Breast epithelium (tissue), 4 donors: ENCODE results near the gene NDUFS7. TPM values are rescaled to one million over a fixed set of nuclear protein-coding genes. Genes with fewer than 3 reads are reported as not detected.

Experiments used
- DNase-seq, 2 donors: peaks; one replicate each; pipeline ENCODE4 v3.0.0-alpha.2; 2019; ENCODE audit warnings: low spot score in 2 of 2
- H3K27ac ChIP-seq, 2 donors: fragments of 200-600 bp; sonication (generic) in 1 of 2; one replicate each; pipeline ENCODE4 v1.5.1; 2016 to 2019; ENCODE audit warnings: mild to moderate bottlenecking in 1 of 2
- H3K27me3 ChIP-seq, 2 donors: fragments of 200-600 bp; sonication (generic) in 1 of 2; one replicate each; pipeline versions ENCODE4 v1.5.1 to v1.6.0; 2017 to 2019; ENCODE audit warnings: control low read depth in 1 of 2, mild to moderate bottlenecking in 1 of 2
- H3K36me3 ChIP-seq: fragments of 200-600 bp; one replicate; pipeline ENCODE4 v1.5.1; 2019
- H3K4me1 ChIP-seq, 2 donors: fragments of 200-600 bp; sonication (generic); one replicate each; pipeline ENCODE4 v1.5.1; 2016 to 2019; ENCODE audit warnings: control low read depth in 1 of 2
- H3K4me3 ChIP-seq, 3 donors: fragments of 200-600 bp; sonication (generic); 1 replicate in 2 of 3; 2 replicates in 1 of 3; pipeline ENCODE4 v1.5.1; 2016 to 2019; ENCODE audit warnings: mild to moderate bottlenecking in 3 of 3, moderate library complexity in 2 of 3
- H3K9me3 ChIP-seq, 2 donors: fragments of 200-600 bp; sonication (generic) in 1 of 2; one replicate each; pipeline ENCODE4 v1.5.1; 2016 to 2019; ENCODE audit warnings: control low read depth in 1 of 2
- POLR2A ChIP-seq: fragments of 450-650 bp; IDR thresholded peaks from one replicate; pipeline ENCODE4 v1.6.1; 2016; ENCODE audit warnings: antibody characterized with exemption, mild to moderate bottlenecking, moderate library complexity
- POLR2AphosphoS5 ChIP-seq, 3 donors: sonication (generic); formaldehyde crosslinking; IDR thresholded peaks; one replicate each; pipeline ENCODE4 v1.6.1; 2017; ENCODE audit warnings: antibody characterized with exemption in 3 of 3
- intact Hi-C: fragments of 100-400 bp; cut with DNase I; formaldehyde crosslinking; loops from one replicate; pipeline ENCODE4 v1.15.1; 2023; ENCODE audit warnings: low total_unique reads
- total RNA-seq, 3 donors: library from RNA; depleted of rRNA; stranded (reverse); fragments of >200 nt; gene quantifications; one replicate each; pipeline ENCODE4 v1.1.0, GENCODE V29; 2016
- TF ChIP-seq, protein P1 (sequence below), 3 donors: fragments of 450-650 bp; IDR thresholded peaks; one replicate each; pipeline ENCODE4 v1.5.1; 2016 to 2017; ENCODE audit warnings: antibody characterized with exemption in 3 of 3, mild to moderate bottlenecking in 3 of 3, moderate library complexity in 3 of 3

NDUFS7 gene
- total RNA-seq, 3 donors from 2014 or later: 67.5 to 122 (median 67.5) TPM

DNA sequence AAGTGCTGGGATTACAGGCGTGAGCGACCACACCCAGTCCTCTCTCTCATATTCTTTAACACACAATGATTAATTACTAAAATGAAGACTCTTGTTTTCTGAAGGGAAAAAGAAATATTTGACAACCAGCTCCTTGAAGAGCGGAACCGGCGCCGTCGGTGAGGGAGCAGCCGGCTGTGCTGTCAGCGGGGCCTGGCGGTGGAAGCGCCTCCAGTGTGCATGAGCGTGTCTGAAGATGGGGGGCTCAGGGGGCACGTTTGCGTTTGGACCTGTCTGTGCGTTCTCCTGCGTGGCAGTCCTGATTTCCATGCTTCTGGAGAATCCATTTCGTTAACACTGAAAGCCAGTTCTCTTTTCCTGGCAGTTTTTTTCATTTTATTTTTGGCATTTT lies 7.3 kb upstream of the NDUFS7 start:
- Histone ChIP-seq H3K9me3 (no peaks in the 10 kb centered on the region), H3K36me3 (no peaks in the 10 kb centered on the region), H3K27ac (no peak overlapping the region), H3K4me1 (no peaks in the 10 kb centered on the region), H3K4me3 (no peak overlapping the region), H3K27me3 (no peaks in the 10 kb centered on the region)
- no peak for DNase-seq
- no peak for TF ChIP-seq POLR2AphosphoS5 (IDR thresholded peaks at IDR 0.05)
- TF ChIP-seq, protein P1, sequence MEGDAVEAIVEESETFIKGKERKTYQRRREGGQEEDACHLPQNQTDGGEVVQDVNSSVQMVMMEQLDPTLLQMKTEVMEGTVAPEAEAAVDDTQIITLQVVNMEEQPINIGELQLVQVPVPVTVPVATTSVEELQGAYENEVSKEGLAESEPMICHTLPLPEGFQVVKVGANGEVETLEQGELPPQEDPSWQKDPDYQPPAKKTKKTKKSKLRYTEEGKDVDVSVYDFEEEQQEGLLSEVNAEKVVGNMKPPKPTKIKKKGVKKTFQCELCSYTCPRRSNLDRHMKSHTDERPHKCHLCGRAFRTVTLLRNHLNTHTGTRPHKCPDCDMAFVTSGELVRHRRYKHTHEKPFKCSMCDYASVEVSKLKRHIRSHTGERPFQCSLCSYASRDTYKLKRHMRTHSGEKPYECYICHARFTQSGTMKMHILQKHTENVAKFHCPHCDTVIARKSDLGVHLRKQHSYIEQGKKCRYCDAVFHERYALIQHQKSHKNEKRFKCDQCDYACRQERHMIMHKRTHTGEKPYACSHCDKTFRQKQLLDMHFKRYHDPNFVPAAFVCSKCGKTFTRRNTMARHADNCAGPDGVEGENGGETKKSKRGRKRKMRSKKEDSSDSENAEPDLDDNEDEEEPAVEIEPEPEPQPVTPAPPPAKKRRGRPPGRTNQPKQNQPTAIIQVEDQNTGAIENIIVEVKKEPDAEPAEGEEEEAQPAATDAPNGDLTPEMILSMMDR (IDR thresholded peaks at IDR 0.05): no peak
- no peak for TF ChIP-seq POLR2A
- intact Hi-C loops: no loop called here

DNA sequence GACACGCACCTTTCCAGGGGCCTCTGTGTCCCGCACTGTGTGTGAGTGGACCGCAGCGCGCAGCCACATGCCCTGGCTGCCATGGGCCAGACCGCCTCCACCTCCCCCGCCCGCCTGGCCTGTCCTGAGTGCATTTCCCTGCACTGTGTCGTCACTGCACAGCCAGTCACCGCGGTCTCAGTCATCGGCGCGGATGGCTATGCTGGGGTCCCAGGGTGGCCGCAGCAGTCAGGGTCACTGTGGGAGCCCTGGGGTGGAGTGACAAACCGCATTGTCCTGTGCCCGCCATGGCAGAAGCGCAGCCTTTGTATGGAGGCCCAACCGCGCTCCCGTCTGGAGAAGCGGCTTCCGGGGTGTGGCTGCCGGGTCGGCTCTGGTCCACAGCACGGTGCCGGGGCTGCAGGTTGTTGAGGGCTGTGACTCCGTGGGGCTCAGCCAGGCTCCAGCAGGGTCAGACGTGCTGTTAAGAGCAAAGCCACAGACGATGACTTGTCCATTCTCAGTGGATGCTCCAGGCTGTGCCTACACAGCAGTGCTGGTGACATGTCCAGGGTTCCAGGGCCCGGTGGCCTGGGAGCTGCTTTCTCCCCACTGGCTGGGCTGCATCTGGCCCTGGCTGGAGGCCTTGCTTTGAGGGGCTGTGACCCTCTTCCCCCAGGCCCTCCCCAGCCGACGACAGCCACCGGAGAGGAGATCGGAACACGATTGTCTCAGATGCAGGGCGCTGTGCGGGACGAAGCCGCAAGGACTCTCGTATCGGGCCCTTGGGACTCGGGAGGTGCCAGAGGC lies 6.3 kb upstream of the NDUFS7 start:
- Histone ChIP-seq H3K27ac (peak overlapping the region in 1 of 2 donors; percentile 79), H3K9me3 (no peaks in the 10 kb centered on the region), H3K4me3 (peak overlapping the region in 1 of 3 donors; percentile 22), H3K36me3 (no peaks in the 10 kb centered on the region), H3K27me3 (no peaks in the 10 kb centered on the region), H3K4me1 (no peaks in the 10 kb centered on the region)
- no peak for TF ChIP-seq POLR2A
- intact Hi-C loops: no loop called here
- DNase-seq: no peak

DNA sequence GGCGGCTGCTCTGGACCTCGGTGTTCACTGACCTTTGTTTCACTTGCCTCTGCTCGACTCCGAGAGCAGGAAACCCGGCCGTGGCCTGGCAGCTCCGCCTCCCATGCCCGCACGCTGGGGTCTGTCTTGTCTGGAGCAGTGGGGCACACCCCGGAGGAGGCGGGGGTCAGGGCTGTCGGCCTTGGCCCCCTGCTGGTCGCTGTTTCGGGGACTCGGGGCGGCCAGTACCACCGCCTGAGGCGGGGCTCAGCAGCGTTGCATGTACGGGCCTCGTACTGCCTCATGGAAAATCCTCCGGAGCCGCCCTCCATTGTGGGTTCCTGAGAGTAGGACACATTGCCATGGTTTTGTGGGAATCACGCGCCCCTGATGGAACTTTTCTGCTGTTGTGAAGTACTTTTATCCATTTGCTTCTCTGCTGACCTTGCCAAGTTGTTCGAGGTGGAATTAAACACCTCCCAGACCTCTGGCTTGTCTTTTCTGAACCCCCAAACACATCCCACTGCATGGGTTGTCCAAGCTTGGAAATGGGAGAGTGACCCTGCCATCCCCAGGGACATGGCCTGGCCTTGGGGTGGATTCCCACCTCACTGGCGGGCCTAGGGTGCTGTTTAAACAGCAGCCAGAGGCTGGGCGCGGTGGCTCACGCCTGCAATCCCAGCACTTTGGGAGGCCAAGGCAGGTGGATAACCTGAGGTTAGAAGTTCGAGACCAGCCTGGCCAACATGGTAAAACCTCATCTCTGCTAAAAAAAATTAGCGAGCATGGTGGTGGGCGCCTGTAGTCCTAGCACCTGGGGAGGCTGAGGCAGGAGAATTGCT lies 5.5 kb upstream of the NDUFS7 start:
- H3K9me3 ChIP-seq: no peaks in the 10 kb centered on the region
- no peaks in the 10 kb centered on the region for H3K27me3 ChIP-seq
- H3K27ac ChIP-seq: peak overlapping the region in 1 of 2 donors; percentile 79
- H3K4me1 ChIP-seq: no peaks in the 10 kb centered on the region
- peak overlapping the region in 1 of 3 donors; percentile 22 for H3K4me3 ChIP-seq
- H3K36me3 ChIP-seq: no peaks in the 10 kb centered on the region
- DNase-seq: no peak
- intact Hi-C loops: no loop called here
- TF ChIP-seq POLR2AphosphoS5 (IDR thresholded peaks at IDR 0.05): no peak
- TF ChIP-seq, protein P1 (IDR thresholded peaks at IDR 0.05): no peak
- no peak for TF ChIP-seq POLR2A

DNA sequence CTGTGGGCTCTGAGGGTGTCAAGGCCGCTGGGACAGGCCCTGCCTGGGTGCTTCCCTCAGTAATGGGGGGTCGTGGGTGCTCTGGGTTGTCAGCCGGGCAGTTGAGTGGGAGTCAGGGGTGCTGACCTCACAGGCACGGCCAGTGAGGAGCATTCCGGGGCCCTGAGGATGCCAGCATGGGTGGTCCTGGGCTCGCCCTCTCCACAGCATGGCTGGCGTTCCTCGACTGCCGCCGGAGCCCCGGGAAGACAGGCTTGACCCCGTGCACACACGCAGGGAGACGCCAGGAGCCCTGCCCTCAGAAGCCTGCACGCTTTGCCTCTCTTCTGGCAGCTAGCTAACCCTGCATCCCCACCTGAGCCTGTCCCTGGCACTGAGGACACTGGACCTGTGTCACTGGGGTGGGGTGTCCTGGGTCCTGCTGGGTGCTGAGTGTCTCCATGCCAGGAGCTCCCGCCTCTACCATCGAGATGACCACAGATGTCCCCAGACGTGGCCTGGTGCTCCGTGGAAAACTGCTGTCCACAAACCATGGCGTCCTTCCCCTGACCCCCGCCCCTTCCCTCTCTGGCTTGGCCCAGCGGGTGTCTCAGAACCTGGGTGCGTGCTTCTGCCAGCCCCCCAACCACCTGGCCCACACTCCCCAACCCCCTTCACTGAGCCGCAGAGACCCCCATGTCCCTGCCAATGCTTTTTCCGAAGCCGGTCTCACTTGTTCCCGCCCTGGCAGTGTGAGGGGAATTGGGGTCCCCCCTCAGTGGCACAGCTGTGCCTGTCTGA lies 4.4 kb upstream of the NDUFS7 start:
- H3K36me3 ChIP-seq: no peaks in the 10 kb centered on the region
- H3K4me3 ChIP-seq: no peak overlapping the region
- no peak for TF ChIP-seq POLR2AphosphoS5 (IDR thresholded peaks at IDR 0.05)
- no peak for TF ChIP-seq POLR2A
- TF ChIP-seq, protein P1 (IDR thresholded peaks at IDR 0.05): no peak
- H3K27ac ChIP-seq: no peak overlapping the region
- no peaks in the 10 kb centered on the region for H3K9me3 ChIP-seq
- no peaks in the 10 kb centered on the region for H3K27me3 ChIP-seq
- H3K4me1 ChIP-seq: peaks cover 0 to under 1% of the 10 kb centered on the region in 2 donors
- DNase-seq: no peak
- intact Hi-C loops: no loop called here

DNA sequence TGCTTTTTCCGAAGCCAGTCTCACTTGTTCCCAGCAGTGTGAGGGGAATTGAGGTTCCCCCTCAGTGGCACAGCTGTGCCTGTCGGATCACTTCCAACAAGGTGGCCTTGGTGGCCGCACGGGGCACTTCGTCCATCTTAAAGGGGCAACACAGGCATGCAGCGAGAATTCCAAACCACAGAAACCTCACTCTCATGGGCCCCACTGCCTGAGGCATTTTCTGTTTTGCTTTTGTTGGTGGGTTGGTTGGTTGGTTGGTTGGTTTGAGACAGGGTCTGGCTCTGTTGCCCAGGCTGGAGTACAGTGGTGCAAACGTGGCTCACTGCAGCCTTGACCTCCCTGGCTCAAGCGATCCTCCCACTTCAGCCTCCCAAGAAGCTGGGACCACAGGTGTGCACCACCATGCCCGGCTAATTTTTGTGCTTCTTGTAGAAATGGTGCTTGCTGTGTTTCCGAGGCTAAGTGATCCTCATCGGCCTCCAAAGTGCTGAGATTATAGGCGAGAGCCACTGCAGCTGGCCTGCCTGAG lies 3.7 kb upstream of the NDUFS7 start:
- TF ChIP-seq, protein P1 (IDR thresholded peaks at IDR 0.05): no peak
- no peak for TF ChIP-seq POLR2AphosphoS5 (IDR thresholded peaks at IDR 0.05)
- no peak for TF ChIP-seq POLR2A
- H3K4me3 ChIP-seq: no peak overlapping the region
- no peak for DNase-seq
- no peaks in the 10 kb centered on the region for H3K36me3 ChIP-seq
- H3K4me1 ChIP-seq: peaks cover 3 to 7% of the 10 kb centered on the region in 2 donors
- H3K27ac ChIP-seq: no peak overlapping the region
- H3K9me3 ChIP-seq: no peaks in the 10 kb centered on the region
- no peaks in the 10 kb centered on the region for H3K27me3 ChIP-seq
- intact Hi-C loops: no loop called here
